CD14-positive monocyte (primary cell): ENCODE data around the gene PTPN12. TPM values are rescaled to one million over a fixed set of nuclear protein-coding genes. Genes with fewer than 3 reads are reported as not detected.

Experiments
- DNase-seq, 3 donors: peaks; one replicate each; pipeline ENCODE4 v3.0.0-alpha.2; 2011 to 2022
- H2AFZ ChIP-seq: 2 replicates; pipeline ENCODE4 v1.6.0; 2012; ENCODE audit warnings: mild to moderate bottlenecking, low read depth, low read length, inconsistent platforms; ENCODE audit not compliant: insufficient read depth, poor library complexity, severe bottlenecking
- H3K27ac ChIP-seq, 2 donors: 1 replicate in 1 of 2; 2 replicates in 1 of 2; pipeline ENCODE4 v1.5.1; 2012 to 2013; ENCODE audit warnings: low read length in 2 of 2, control low read depth in 1 of 2, inconsistent platforms in 1 of 2, low read depth in 1 of 2, mild to moderate bottlenecking in 1 of 2
- H3K27me3 ChIP-seq, 2 donors: one replicate each; pipeline versions ENCODE4 v1.6.0 to v1.6.1; 2011 to 2013; ENCODE audit warnings: low read length in 2 of 2; ENCODE audit not compliant: control insufficient read depth in 2 of 2, insufficient read depth in 2 of 2
- H3K36me3 ChIP-seq, 2 donors: replicated peaks in 1 of 2; 1 replicate in 1 of 2; 2 replicates in 1 of 2; pipeline versions ENCODE4 v1.5.1 to v1.6.1; 2012 to 2013; ENCODE audit warnings: low read length in 2 of 2, control low read depth in 1 of 2, inconsistent platforms in 1 of 2, mild to moderate bottlenecking in 1 of 2; ENCODE audit not compliant: insufficient read depth in 2 of 2, control insufficient read depth in 1 of 2
- H3K4me1 ChIP-seq, 2 donors: 1 replicate in 1 of 2; 2 replicates in 1 of 2; pipeline versions ENCODE4 v1.5.1 to v1.6.1; 2012 to 2013; ENCODE audit warnings: low read length in 2 of 2, control low read depth in 1 of 2, inconsistent platforms in 1 of 2, mild to moderate bottlenecking in 1 of 2, moderate library complexity in 1 of 2; ENCODE audit not compliant: insufficient read depth in 2 of 2, control insufficient read depth in 1 of 2
- H3K4me2 ChIP-seq: replicated peaks from 2 replicates; pipeline ENCODE3; 2012; ENCODE audit warnings: low read length, moderate library complexity, mild to moderate bottlenecking; ENCODE audit not compliant: poor library complexity, severe bottlenecking; ENCODE audit errors: extremely low read depth
- H3K4me3 ChIP-seq, 3 experiments: fragments of 200-600 bp in 1 of 3; sonication (generic) in 1 of 3; replicated peaks in 1 of 3; 1 replicate in 2 of 3; 2 replicates in 1 of 3; pipeline ENCODE4 v1.5.1; 2011 to 2013; ENCODE audit warnings: low read length in 3 of 3, mild to moderate bottlenecking in 3 of 3, control low read depth in 2 of 3, low read depth in 2 of 3, inconsistent platforms in 1 of 3, moderate library complexity in 1 of 3
- H3K79me2 ChIP-seq: 2 replicates; pipeline ENCODE4 v1.6.0; 2012; ENCODE audit warnings: mild to moderate bottlenecking, control low read depth, inconsistent platforms, low read length, moderate library complexity; ENCODE audit not compliant: insufficient read depth
- H3K9ac ChIP-seq: 2 replicates; pipeline ENCODE4 v1.6.0; 2017; ENCODE audit warnings: low read length, mild to moderate bottlenecking; ENCODE audit not compliant: insufficient read depth, poor library complexity, severe bottlenecking
- H3K9me3 ChIP-seq, 2 donors: replicated peaks in 1 of 2; 1 replicate in 1 of 2; 2 replicates in 1 of 2; pipeline versions ENCODE4 v1.5.1 to v1.6.1; 2012 to 2013; ENCODE audit warnings: low read length in 2 of 2, control low read depth in 1 of 2; ENCODE audit not compliant: control insufficient read depth in 1 of 2, insufficient read depth in 1 of 2
- H4K20me1 ChIP-seq: 2 replicates; pipeline ENCODE4 v1.6.0; 2012; ENCODE audit warnings: mild to moderate bottlenecking, low read length, control low read depth, moderate library complexity; ENCODE audit not compliant: insufficient read depth
- H3K27ac Mint-ChIP-seq, 7 donors: one replicate each; pipeline ENCODE4 v1.8.0; 2020; ENCODE audit warnings: mild to moderate bottlenecking in 7 of 7, mixed read lengths in 7 of 7, moderate library complexity in 6 of 7, inconsistent platforms in 2 of 7
- H3K27me3 Mint-ChIP-seq, 3 donors: one replicate each; pipeline ENCODE4 v1.8.0; 2021 to 2022; ENCODE audit warnings: low read depth in 3 of 3, mild to moderate bottlenecking in 3 of 3, mixed read lengths in 3 of 3, moderate library complexity in 3 of 3, inconsistent platforms in 1 of 3
- H3K36me3 Mint-ChIP-seq, 2 donors: one replicate each; pipeline ENCODE4 v1.8.0; 2020; ENCODE audit warnings: mixed read lengths in 2 of 2, inconsistent platforms in 1 of 2, mild to moderate bottlenecking in 1 of 2
- H3K4me1 Mint-ChIP-seq: one replicate; pipeline ENCODE4 v1.8.0; 2020; ENCODE audit warnings: mild to moderate bottlenecking, mixed read lengths
- H3K4me3 Mint-ChIP-seq, 2 donors: one replicate each; pipeline ENCODE4 v1.8.0; 2020; ENCODE audit warnings: mild to moderate bottlenecking in 2 of 2, mixed read lengths in 2 of 2, moderate library complexity in 1 of 2
- H3K9me3 Mint-ChIP-seq, 7 donors: one replicate each; pipeline ENCODE4 v1.8.0; 2020 to 2022; ENCODE audit warnings: mixed read lengths in 7 of 7, mild to moderate bottlenecking in 6 of 7, moderate library complexity in 6 of 7, inconsistent platforms in 2 of 7
- CTCF ChIP-seq: fragments of 200-600 bp; IDR thresholded peaks from one replicate; pipeline ENCODE4 v1.8.0; 2022; ENCODE audit warnings: antibody characterized with exemption, mild to moderate bottlenecking
- WGBS: methylation state at CpG from one replicate; pipeline ENCODE4 v1.1.5; 2013; ENCODE audit warnings: missing lambda C conversion rate; ENCODE audit not compliant: insufficient coverage; 5-methylcytosine and 5-hydroxymethylcytosine counted together
- intact Hi-C, 2 donors: fragments of 100-400 bp; cut with micrococcal nuclease; formaldehyde crosslinking; loops; one replicate each; pipeline versions ENCODE4 v1.15.0 to v1.15.1; 2023
- polyA plus RNA-seq, 3 donors: library from polyadenylated mRNA; depleted of rRNA in 1 of 3; unstranded in 2 of 3; stranded (reverse) in 1 of 3; fragments of 300-500 nt in 2 of 3; fragments of >200 nt in 1 of 3; fragmentation: Illumina TruSeq in 2 of 3; gene quantifications; 1 replicate in 2 of 3; 2 replicates in 1 of 3; pipeline ENCODE4 v1.2.3, GENCODE V29; 2012 to 2021

PTPN12 gene
- polyA plus RNA-seq, 3 donors: 6.6 to 36.7 (median 11.8) TPM

GRCh38 chr7:77561352-77561751 lies 24.3 kb downstream of the PTPN12 start:
- peak overlapping the region; percentile 50 to 75 for H3K27ac ChIP-seq
- H3K27me3 ChIP-seq: no peaks in the 10 kb centered on the region
- no peak overlapping the region for H2AFZ ChIP-seq
- no peaks in the 10 kb centered on the region for H3K9me3 ChIP-seq
- Mint-ChIP-seq H3K4me1 (peaks cover 58% of the 10 kb centered on the region), H3K27ac (peak overlapping the region; percentile 72 to 91 (median 88)), H3K27me3 (no peaks in the 10 kb centered on the region), H3K4me3 (no peak overlapping the region), H3K36me3 (peaks cover 19 to 30% of the 10 kb centered on the region in 2 donors), H3K9me3 (no peaks in the 10 kb centered on the region)
- no peak for TF ChIP-seq CTCF
- no peak overlapping the region for H3K4me3 ChIP-seq
- H3K9ac ChIP-seq: no peak overlapping the region
- peaks cover 99% of the 10 kb centered on the region for H3K79me2 ChIP-seq
- DNase-seq: no peak
- intact Hi-C loops: no loop called here
- H3K4me1 ChIP-seq: peaks cover 19 to 34% of the 10 kb centered on the region in 2 donors
- no CpG with 5 or more reads among the region's 3 CpGs for WGBS
- peaks cover 96% of the 10 kb centered on the region for H4K20me1 ChIP-seq
- peak overlapping the region; percentile 27 for H3K4me2 ChIP-seq
- H3K36me3 ChIP-seq: peaks cover 3 to 15% of the 10 kb centered on the region in 2 donors

GRCh38 chr7:77563275-77563674 lies 26.2 kb downstream of the PTPN12 start:
- Histone ChIP-seq H3K9ac (no peak overlapping the region), H3K4me2 (no peak overlapping the region), H2AFZ (no peak overlapping the region), H3K9me3 (no peaks in the 10 kb centered on the region), H3K36me3 (peaks cover 1 to 5% of the 10 kb centered on the region in 2 donors), H3K27me3 (no peaks in the 10 kb centered on the region), H3K4me1 (peaks cover 22 to 46% of the 10 kb centered on the region in 2 donors), H3K4me3 (no peak overlapping the region), H3K79me2 (peaks cover 99% of the 10 kb centered on the region), H4K20me1 (peaks cover 92% of the 10 kb centered on the region), H3K27ac (peak overlapping the region in 1 of 2 donors; percentile 68)
- Mint-ChIP-seq H3K36me3 (peaks cover 9 to 22% of the 10 kb centered on the region in 2 donors), H3K9me3 (no peaks in the 10 kb centered on the region), H3K27me3 (no peaks in the 10 kb centered on the region), H3K4me1 (peaks cover 56% of the 10 kb centered on the region), H3K27ac (peak overlapping the region in 4 of 7 donors; percentile 15 to 70 (median 36)), H3K4me3 (no peak overlapping the region)
- no peak for DNase-seq
- WGBS: no CpG with 5 or more reads among the region's 2 CpGs
- intact Hi-C loops: no loop called here
- TF ChIP-seq CTCF: no peak
